Caco-2 (cell line): Measurements from ENCODE around the gene MARCHF10. TPM values are rescaled to one million over a fixed set of nuclear protein-coding genes. Genes with fewer than 3 reads are reported as not detected.

ENCODE experiments used
- BruUV-seq: library from RNA; stranded (reverse); fragments of 400-500 nt; replicated peaks from 2 replicates; lab custom pipeline; 2021; lab: Mats Ljungman, UMichigan
- CTCF ChIA-PET: fragments of 300-600 bp; sonication (Branson Sonifier 250); formaldehyde crosslinking; loops from one replicate; lab custom pipeline; 2022; ENCODE audit warnings: antibody characterized with exemption; lab: Charles Lee
- POLR2A ChIA-PET: fragments of 300-600 bp; sonication (Branson Sonifier 250); formaldehyde crosslinking; loops from one replicate; lab custom pipeline; 2022; ENCODE audit warnings: antibody characterized with exemption; lab: Charles Lee
- DNase-seq, 2 experiments: peaks; one replicate each; pipeline versions ENCODE4 v3.0.0 to v3.0.0-alpha.2; 2020 to 2022
- H3K27me3 ChIP-seq: replicated peaks from 2 replicates; pipeline ENCODE4 v1.6.0; 2011; ENCODE audit warnings: low read length; ENCODE audit not compliant: control insufficient read depth, insufficient read depth
- H3K36me3 ChIP-seq: 2 replicates; pipeline ENCODE4 v1.5.1; 2011; ENCODE audit warnings: low read length; ENCODE audit not compliant: control insufficient read depth, insufficient read depth
- H3K4me1 ChIP-seq: fragments of 250-450 bp; sonication (Bioruptor Pico); 2 replicates; pipeline ENCODE4 v1.5.1; 2020; ENCODE audit warnings: mild to moderate bottlenecking
- H3K4me3 ChIP-seq: 2 replicates; pipeline ENCODE4 v1.5.1; 2011; ENCODE audit warnings: low read depth, mild to moderate bottlenecking, control low read depth, low read length
- H3K9me3 ChIP-seq: fragments of 250-450 bp; sonication (Bioruptor Pico); 2 replicates; pipeline ENCODE4 v1.5.1; 2020; ENCODE audit warnings: mild to moderate bottlenecking, moderate library complexity
- H3K27ac Mint-ChIP-seq: one replicate; pipeline ENCODE4 v1.8.0; 2022; ENCODE audit warnings: mixed read lengths; ENCODE audit not compliant: unreplicated experiment
- H3K27me3 Mint-ChIP-seq: one replicate; pipeline ENCODE4 v1.8.0; 2022; ENCODE audit warnings: mixed read lengths; ENCODE audit not compliant: insufficient read depth, unreplicated experiment
- H3K36me3 Mint-ChIP-seq: one replicate; pipeline ENCODE4 v1.8.0; 2022; ENCODE audit warnings: mild to moderate bottlenecking, mixed read lengths; ENCODE audit not compliant: insufficient read depth, unreplicated experiment
- H3K4me1 Mint-ChIP-seq: one replicate; pipeline ENCODE4 v1.8.0; 2022; ENCODE audit warnings: low read depth, mixed read lengths; ENCODE audit not compliant: unreplicated experiment
- H3K4me3 Mint-ChIP-seq: one replicate; pipeline ENCODE4 v1.8.0; 2022; ENCODE audit warnings: mild to moderate bottlenecking, moderate library complexity, mixed read lengths; ENCODE audit not compliant: unreplicated experiment
- H3K9me3 Mint-ChIP-seq: one replicate; pipeline ENCODE4 v1.8.0; 2022; ENCODE audit warnings: mixed read lengths; ENCODE audit not compliant: unreplicated experiment
- CTCF ChIP-seq, 2 experiments: fragments of 200-600 bp in 1 of 2; IDR thresholded peaks; 1 replicate in 1 of 2; 2 replicates in 1 of 2; pipeline versions ENCODE4 v1.5.1 to v1.8.0; 2011 to 2022; ENCODE audit warnings: antibody characterized with exemption in 1 of 2, control low read depth in 1 of 2, inconsistent platforms in 1 of 2, low read depth in 1 of 2, low read length in 1 of 2, mild to moderate bottlenecking in 1 of 2, moderate library complexity in 1 of 2; ENCODE audit not compliant: insufficient read depth in 1 of 2, severe bottlenecking in 1 of 2, unreplicated experiment in 1 of 2
- intact Hi-C: fragments of 100-400 bp; cut with micrococcal nuclease; formaldehyde crosslinking; loops from one replicate; pipeline ENCODE4 v1.10.0; 2022; ENCODE audit not compliant: unreplicated experiment
- total RNA-seq: library from RNA; stranded (reverse); gene quantifications from 2 replicates; pipeline ENCODE4 v1.2.3, GENCODE V29; 2022

MARCHF10 gene
- total RNA-seq, 1 experiment from 2014 or later: not detected

- TF ChIP-seq CTCF (IDR thresholded peaks at IDR 0.05; ENCODE audit: insufficient read depth in 1 of 2, low read depth in 1 of 2, low read length in 1 of 2, severe bottlenecking in 1 of 2, unreplicated experiment in 1 of 2): no peak
- H3K27me3 Mint-ChIP-seq: no peaks in the 10 kb centered on the region
- no TSS peak for BruUV-seq
- H3K27ac Mint-ChIP-seq: no peak overlapping the region
- H3K4me3 Mint-ChIP-seq: no peak overlapping the region
- ChIA-PET CTCF (no interaction called here), POLR2A (no interaction called here)
- no peak for DNase-seq
- H3K4me1 ChIP-seq: no peaks in the 10 kb centered on the region
- H3K36me3 Mint-ChIP-seq: no peaks in the 10 kb centered on the region
- intact Hi-C loops: no loop called here
- H3K4me1 Mint-ChIP-seq: no peaks in the 10 kb centered on the region
- H3K9me3 Mint-ChIP-seq: no peaks in the 10 kb centered on the region
- H3K4me3 ChIP-seq: no peak overlapping the region
- no peaks in the 10 kb centered on the region for H3K27me3 ChIP-seq
- H3K9me3 ChIP-seq: no peaks in the 10 kb centered on the region
- H3K36me3 ChIP-seq: no peaks in the 10 kb centered on the region
Measured at GRCh38 chr17:62678214-62678919, 129.7 kb downstream of the MARCHF10 start.

DNA sequence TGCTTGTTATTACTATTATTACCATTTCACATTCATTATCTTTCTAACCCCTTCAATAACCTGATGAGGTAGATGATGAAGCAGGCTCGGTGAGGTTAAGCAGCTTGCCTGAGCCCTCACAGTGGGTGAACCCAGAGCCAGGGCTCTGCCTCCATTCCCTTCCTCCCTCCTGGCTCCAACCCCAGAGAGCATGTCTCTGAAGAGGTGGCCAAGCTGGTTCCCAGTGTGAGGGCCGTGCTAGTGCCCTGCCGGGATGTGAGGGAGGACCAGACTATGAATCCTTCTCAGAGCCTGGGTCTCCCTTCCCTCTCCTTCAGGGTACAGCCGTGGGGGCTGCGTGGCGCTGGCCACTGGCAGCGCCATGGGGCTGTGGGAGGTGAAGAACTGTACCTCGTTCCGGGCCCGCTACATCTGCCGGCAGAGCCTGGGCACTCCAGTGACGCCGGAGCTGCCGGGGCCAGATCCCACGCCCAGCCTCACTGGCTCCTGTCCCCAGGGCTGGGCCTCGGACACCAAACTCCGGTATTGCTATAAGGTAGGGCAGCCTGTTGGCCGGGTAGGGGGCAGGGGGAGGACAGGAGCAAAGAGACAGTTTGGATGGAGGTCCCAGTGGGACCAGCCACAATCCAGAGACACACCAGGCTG, 131.0 kb downstream of the MARCHF10 start:
- Mint-ChIP-seq H3K27ac (no peak overlapping the region), H3K36me3 (no peaks in the 10 kb centered on the region), H3K9me3 (no peaks in the 10 kb centered on the region), H3K4me3 (no peak overlapping the region), H3K27me3 (no peaks in the 10 kb centered on the region), H3K4me1 (peaks cover 4% of the 10 kb centered on the region)
- no TSS peak for BruUV-seq
- ChIA-PET POLR2A (no interaction called here), CTCF (no interaction called here)
- Histone ChIP-seq H3K27me3 (no peaks in the 10 kb centered on the region), H3K36me3 (no peaks in the 10 kb centered on the region), H3K4me3 (no peak overlapping the region), H3K9me3 (no peaks in the 10 kb centered on the region), H3K4me1 (no peaks in the 10 kb centered on the region)
- DNase-seq: no peak
- intact Hi-C loops: no loop called here
- TF ChIP-seq CTCF (IDR thresholded peaks at IDR 0.05; ENCODE audit: insufficient read depth in 1 of 2, low read depth in 1 of 2, low read length in 1 of 2, severe bottlenecking in 1 of 2, unreplicated experiment in 1 of 2): no peak

- ChIA-PET CTCF (no interaction called here), POLR2A (no interaction called here)
- Mint-ChIP-seq H3K36me3 (no peaks in the 10 kb centered on the region), H3K4me1 (peaks cover 6% of the 10 kb centered on the region), H3K9me3 (no peaks in the 10 kb centered on the region), H3K27me3 (no peaks in the 10 kb centered on the region), H3K27ac (no peak overlapping the region), H3K4me3 (no peak overlapping the region)
- DNase-seq: no peak
- BruUV-seq: no TSS peak
- intact Hi-C loops: no loop called here
- no peak for TF ChIP-seq CTCF (IDR thresholded peaks at IDR 0.05; ENCODE audit: insufficient read depth in 1 of 2, low read depth in 1 of 2, low read length in 1 of 2, severe bottlenecking in 1 of 2, unreplicated experiment in 1 of 2)
- Histone ChIP-seq H3K36me3 (no peaks in the 10 kb centered on the region), H3K4me3 (no peak overlapping the region), H3K4me1 (no peaks in the 10 kb centered on the region), H3K9me3 (no peaks in the 10 kb centered on the region), H3K27me3 (no peaks in the 10 kb centered on the region)
Measured at GRCh38 chr17:62676231-62676943, 131.7 kb downstream of the MARCHF10 start.
